ENCODE measurements around the gene SEC61A1. TPM values are rescaled to one million over a fixed set of nuclear protein-coding genes. Genes with fewer than 3 reads are reported as not detected.
A peak's percentile ranks its signal among the peaks of the same experiment; 100 is the strongest.

SEC61A1 gene
- polyA plus RNA-seq, 6 donors from 2014 or later, result 72.7 to 128 (median 79.2) TPM

GRCh38 chr3:128040041-128040440, 12.2 kb upstream of the SEC61A1 start:
- H3K27me3 Mint-ChIP-seq, result peaks cover 4 to 32% (median 15%) of the 10 kb centered on the region in 3 donors
- no peak overlapping the region for H3K4me3 Mint-ChIP-seq
- H3K4me1 Mint-ChIP-seq, result no peaks in the 10 kb centered on the region
- H3K27ac Mint-ChIP-seq, result no peak overlapping the region
- H3K9me3 Mint-ChIP-seq, result peaks cover 0 to 2% (median 0%) of the 10 kb centered on the region in 7 donors
- DNase-seq, result no peak
- ATAC-seq (ENCODE audit: low read depth in 2 of 2), result no peak
- peaks cover 0 to 5% of the 10 kb centered on the region in 2 donors for H3K36me3 Mint-ChIP-seq

GRCh38 chr3:128040660-128041059, 11.6 kb upstream of the SEC61A1 start:
- peaks cover 1 to 29% (median 12%) of the 10 kb centered on the region in 3 donors for H3K27me3 Mint-ChIP-seq
- DNase-seq (no peak), ATAC-seq (ENCODE audit: low read depth in 2 of 2) (no peak)
- H3K4me3 Mint-ChIP-seq, result no peak overlapping the region
- peaks cover 0 to 2% (median 0%) of the 10 kb centered on the region in 7 donors for H3K9me3 Mint-ChIP-seq
- H3K36me3 Mint-ChIP-seq, result peaks cover 0 to 5% of the 10 kb centered on the region in 2 donors
- no peak overlapping the region for H3K27ac Mint-ChIP-seq
- no peaks in the 10 kb centered on the region for H3K4me1 Mint-ChIP-seq

- Mint-ChIP-seq H3K27ac (no peak overlapping the region), H3K4me3 (no peak overlapping the region), H3K27me3 (peaks cover 6 to 35% (median 19%) of the 10 kb centered on the region in 3 donors), H3K4me1 (no peaks in the 10 kb centered on the region), H3K9me3 (peaks cover 0 to 2% (median 0%) of the 10 kb centered on the region in 7 donors), H3K36me3 (peaks cover 0 to 5% of the 10 kb centered on the region in 2 donors)
- DNase-seq (no peak), ATAC-seq (ENCODE audit: low read depth in 2 of 2) (no peak)
Observed at GRCh38 chr3:128041344-128041743, 10.9 kb upstream of the SEC61A1 start.

- DNase-seq, result no peak
- H3K4me3 Mint-ChIP-seq, result peak overlapping the region in 4 of 8 donors; percentile 90 to 97 (median 96)
- no peak for ATAC-seq (ENCODE audit: low read depth in 2 of 2)
- peaks cover 36 to 38% (median 38%) of the 10 kb centered on the region in 3 donors for H3K4me1 Mint-ChIP-seq
- H3K27ac Mint-ChIP-seq, result no peak overlapping the region
- no peaks in the 10 kb centered on the region for H3K9me3 Mint-ChIP-seq
- peaks cover 12 to 17% (median 15%) of the 10 kb centered on the region in 3 donors for H3K27me3 Mint-ChIP-seq
- peaks cover 0 to 7% of the 10 kb centered on the region in 2 donors for H3K36me3 Mint-ChIP-seq
Observed at GRCh38 chr3:128050597-128050996, 1.6 kb upstream of the SEC61A1 start.

- ATAC-seq (ENCODE audit: low read depth in 2 of 2) (no peak), DNase-seq (no peak)
- Mint-ChIP-seq H3K4me3 (peak overlapping the region; percentile 90 to 97 (median 95)), H3K27me3 (peaks cover 7 to 8% (median 8%) of the 10 kb centered on the region in 3 donors), H3K27ac (peak overlapping the region; percentile 28 to 96 (median 94)), H3K9me3 (no peaks in the 10 kb centered on the region), H3K4me1 (peaks cover 36 to 41% (median 38%) of the 10 kb centered on the region in 3 donors), H3K36me3 (peaks cover 0 to 7% of the 10 kb centered on the region in 2 donors)
Observed at GRCh38 chr3:128051459-128051836, 789 bp upstream of the SEC61A1 start.

GRCh38 chr3:128052595-128053351, 536 bp downstream of the SEC61A1 start:
- ATAC-seq (ENCODE audit: low read depth in 2 of 2) (no peak), DNase-seq (no peak)
- H3K27me3 Mint-ChIP-seq, result no peaks in the 10 kb centered on the region
- no peaks in the 10 kb centered on the region for H3K9me3 Mint-ChIP-seq
- H3K4me3 Mint-ChIP-seq, result peak overlapping the region; percentile 90 to 97 (median 95)
- peaks cover 36 to 41% (median 38%) of the 10 kb centered on the region in 3 donors for H3K4me1 Mint-ChIP-seq
- H3K36me3 Mint-ChIP-seq, result peaks cover 0 to 7% of the 10 kb centered on the region in 2 donors
- peak overlapping the region; percentile 96 to 99 (median 97) for H3K27ac Mint-ChIP-seq

GRCh38 chr3:128053614-128054013, 1.4 kb downstream of the SEC61A1 start:
- Mint-ChIP-seq H3K4me3 (peak overlapping the region in 7 of 8 donors; percentile 90 to 97 (median 95)), H3K9me3 (no peaks in the 10 kb centered on the region), H3K4me1 (peaks cover 36 to 41% (median 38%) of the 10 kb centered on the region in 3 donors), H3K27ac (peak overlapping the region in 4 of 6 donors; percentile 33 to 99 (median 96)), H3K36me3 (peaks cover 0 to 7% of the 10 kb centered on the region in 2 donors), H3K27me3 (no peaks in the 10 kb centered on the region)
- ATAC-seq (ENCODE audit: low read depth in 2 of 2), result no peak
- DNase-seq, result no peak

GRCh38 chr3:128054367-128054766, 2.1 kb downstream of the SEC61A1 start:
- DNase-seq (no peak), ATAC-seq (ENCODE audit: low read depth in 2 of 2) (no peak)
- peaks cover 36 to 41% (median 38%) of the 10 kb centered on the region in 3 donors for H3K4me1 Mint-ChIP-seq
- no peaks in the 10 kb centered on the region for H3K9me3 Mint-ChIP-seq
- H3K27ac Mint-ChIP-seq, result peak overlapping the region in 3 of 6 donors; percentile 7 to 70 (median 30)
- H3K27me3 Mint-ChIP-seq, result no peaks in the 10 kb centered on the region
- H3K4me3 Mint-ChIP-seq, result peak overlapping the region in 7 of 8 donors; percentile 11 to 96 (median 53)
- H3K36me3 Mint-ChIP-seq, result peaks cover 0 to 7% of the 10 kb centered on the region in 2 donors

- no peak overlapping the region for H3K4me3 Mint-ChIP-seq
- H3K4me1 Mint-ChIP-seq, result peaks cover 34 to 38% (median 36%) of the 10 kb centered on the region in 3 donors
- no peaks in the 10 kb centered on the region for H3K9me3 Mint-ChIP-seq
- H3K27ac Mint-ChIP-seq, result no peak overlapping the region
- peaks cover 16 to 24% of the 10 kb centered on the region in 2 donors for H3K36me3 Mint-ChIP-seq
- H3K27me3 Mint-ChIP-seq, result no peaks in the 10 kb centered on the region
- DNase-seq (no peak), ATAC-seq (ENCODE audit: low read depth in 2 of 2) (no peak)
Observed at GRCh38 chr3:128056258-128056657, 4.0 kb downstream of the SEC61A1 start.

- peak overlapping the region in 1 of 6 donors; percentile 15 for H3K27ac Mint-ChIP-seq
- peaks cover 35 to 45% of the 10 kb centered on the region in 2 donors for H3K36me3 Mint-ChIP-seq
- H3K4me3 Mint-ChIP-seq, result no peak overlapping the region
- no peak for ATAC-seq (ENCODE audit: low read depth in 2 of 2)
- no peaks in the 10 kb centered on the region for H3K27me3 Mint-ChIP-seq
- H3K4me1 Mint-ChIP-seq, result peaks cover 0 to 9% (median under 1%) of the 10 kb centered on the region in 3 donors
- DNase-seq, result no peak
- no peaks in the 10 kb centered on the region for H3K9me3 Mint-ChIP-seq
Observed at GRCh38 chr3:128060473-128061381, 8.5 kb downstream of the SEC61A1 start.

- Mint-ChIP-seq H3K4me1 (peaks cover 0 to 9% (median 0%) of the 10 kb centered on the region in 3 donors), H3K27me3 (no peaks in the 10 kb centered on the region), H3K36me3 (peaks cover 39 to 52% of the 10 kb centered on the region in 2 donors), H3K4me3 (no peak overlapping the region), H3K9me3 (no peaks in the 10 kb centered on the region), H3K27ac (peak overlapping the region in 5 of 6 donors; percentile 4 to 79 (median 59))
- ATAC-seq (ENCODE audit: low read depth in 2 of 2) (no peak), DNase-seq (no peak)
Observed at GRCh38 chr3:128062033-128062745, 10.0 kb downstream of the SEC61A1 start.

- Mint-ChIP-seq H3K9me3 (no peaks in the 10 kb centered on the region), H3K4me1 (peaks cover 0 to 12% (median 4%) of the 10 kb centered on the region in 3 donors), H3K4me3 (no peak overlapping the region), H3K27ac (no peak overlapping the region), H3K27me3 (no peaks in the 10 kb centered on the region), H3K36me3 (peaks cover 51 to 68% of the 10 kb centered on the region in 2 donors)
- ATAC-seq (ENCODE audit: low read depth in 2 of 2) (no peak), DNase-seq (no peak)
Observed at GRCh38 chr3:128063865-128064264, 11.6 kb downstream of the SEC61A1 start.

- peaks cover 48 to 62% of the 10 kb centered on the region in 2 donors for H3K36me3 Mint-ChIP-seq
- H3K4me3 Mint-ChIP-seq, result no peak overlapping the region
- H3K9me3 Mint-ChIP-seq, result no peaks in the 10 kb centered on the region
- ATAC-seq (ENCODE audit: low read depth in 2 of 2) (no peak), DNase-seq (no peak)
- no peaks in the 10 kb centered on the region for H3K27me3 Mint-ChIP-seq
- H3K4me1 Mint-ChIP-seq, result peaks cover 0 to 12% (median 4%) of the 10 kb centered on the region in 3 donors
- peak overlapping the region in 1 of 6 donors; percentile 35 for H3K27ac Mint-ChIP-seq
Observed at GRCh38 chr3:128064962-128065361, 12.7 kb downstream of the SEC61A1 start.

Data from naive B cell (primary cell).